GM12878 (cell line): ENCODE data around the gene RGS1. TPM values are rescaled to one million over a fixed set of nuclear protein-coding genes. Genes with fewer than 3 reads are reported as not detected.

Experiments used
- BACH1 ChIP-seq: fragments of 450-650 bp; IDR thresholded peaks from 2 replicates; pipeline ENCODE4 v1.6.1; 2017; ENCODE audit warnings: mild to moderate bottlenecking, borderline replicate concordance
- CHD2 ChIP-seq: IDR thresholded peaks from 2 replicates; pipeline ENCODE4 v1.6.1; 2011; ENCODE audit warnings: low read depth, low read length, improper control_type of control experiment, borderline replicate concordance
- EZH2 ChIP-seq: IDR thresholded peaks from 2 replicates; pipeline ENCODE4 v1.6.1; 2012; ENCODE audit warnings: low read depth, mild to moderate bottlenecking, control low read depth, inconsistent platforms, low read length, borderline replicate concordance; ENCODE audit not compliant: control insufficient read depth
- KDM1A ChIP-seq: fragments of 200-600 bp; sonication (generic); IDR thresholded peaks from 2 replicates; pipeline ENCODE4 v1.6.1; 2016; ENCODE audit warnings: borderline replicate concordance
- MEF2A ChIP-seq: IDR thresholded peaks from 2 replicates; pipeline ENCODE4 v1.6.1; 2011; ENCODE audit warnings: low read depth, mild to moderate bottlenecking, low read length, moderate library complexity; ENCODE audit not compliant: insufficient read depth
- POLR2A ChIP-seq: IDR thresholded peaks from 2 replicates; pipeline ENCODE4 v1.6.1; 2011; ENCODE audit warnings: low read depth, mild to moderate bottlenecking, low read length
- POLR2AphosphoS5 ChIP-seq: IDR thresholded peaks from 2 replicates; pipeline ENCODE4 v1.6.1; 2011; ENCODE audit warnings: mild to moderate bottlenecking, low read length, inconsistent platforms
- RFX5 ChIP-seq: IDR thresholded peaks from 2 replicates; pipeline ENCODE4 v1.6.1; 2011; ENCODE audit warnings: low read depth, low read length, improper control_type of control experiment
- SIX5 ChIP-seq: IDR thresholded peaks from 2 replicates; pipeline ENCODE4 v1.6.1; 2011; ENCODE audit warnings: mild to moderate bottlenecking, low read depth, low read length, moderate library complexity; ENCODE audit not compliant: severe bottlenecking
- SPI1 ChIP-seq: IDR thresholded peaks from 2 replicates; pipeline ENCODE4 v1.6.1; 2011; ENCODE audit warnings: low read depth, mild to moderate bottlenecking, low read length, moderate library complexity, borderline replicate concordance; ENCODE audit not compliant: insufficient read depth
- STAT1 ChIP-seq: fragments of 450-650 bp; conservative IDR thresholded peaks from 2 replicates; pipeline ENCODE4 v1.6.1; 2014; ENCODE audit warnings: antibody characterized with exemption, mild to moderate bottlenecking
- SUZ12 ChIP-seq: fragments of 200-600 bp; sonication (generic); IDR thresholded peaks from one replicate; pipeline ENCODE4 v1.6.1; 2018; ENCODE audit warnings: antibody characterized with exemption, mild to moderate bottlenecking; ENCODE audit not compliant: unreplicated experiment
- ZNF207 ChIP-seq: fragments of 450-650 bp; IDR thresholded peaks from 2 replicates; pipeline ENCODE4 v1.6.1; 2014; ENCODE audit warnings: antibody characterized with exemption, mild to moderate bottlenecking, borderline replicate concordance
- ZNF24 ChIP-seq: fragments of 450-650 bp; IDR thresholded peaks from 2 replicates; pipeline ENCODE4 v1.6.1; 2017; ENCODE audit warnings: antibody characterized with exemption, mild to moderate bottlenecking
- polyA plus RNA-seq, 11 experiments: library from polyadenylated mRNA; depleted of rRNA in 4 of 11; unstranded in 6 of 11; stranded (reverse) in 5 of 11; fragments of >200 nt; fragmentation: Nextera tagmentation in 4 of 11; fragmentation: Illumina TruSeq in 1 of 11; extraction: Ambion mirVana in 4 of 11; extraction: Trizol in 1 of 11; gene quantifications; 1 replicate in 1 of 11; 2 replicates in 10 of 11; pipeline versions ENCODE4 v1.2.1 to v1.2.3, GENCODE V29; 2011 to 2016; ENCODE audit warnings: inconsistent platforms in 2 of 11, missing spikeins in 2 of 11, low read depth in 1 of 11
- total RNA-seq, 4 experiments: library from RNA; depleted of rRNA in 3 of 4; stranded (reverse); fragments of >200 nt in 3 of 4; fragmentation: Illumina TruSeq in 1 of 4; extraction: Trizol in 1 of 4; gene quantifications; 2 replicates each; pipeline versions ENCODE4 v1.2.1 to v1.2.3, GENCODE V29; 2013 to 2021
- TF ChIP-seq, protein P1 (sequence below): fragments of 450-650 bp; IDR thresholded peaks from 2 replicates; pipeline ENCODE4 v1.6.1; 2017; ENCODE audit warnings: mild to moderate bottlenecking, moderate library complexity
- TF ChIP-seq, protein P2 (sequence below): fragments of 450-650 bp; IDR thresholded peaks from 2 replicates; pipeline ENCODE4 v1.6.1; 2016; ENCODE audit warnings: mild to moderate bottlenecking, moderate library complexity, borderline replicate concordance
- TF ChIP-seq, protein P3 (sequence below): fragments of 150-350 bp; IDR thresholded peaks from 2 replicates; pipeline ENCODE4 v1.6.1; 2014; ENCODE audit warnings: mild to moderate bottlenecking, low read depth, low read length
- TF ChIP-seq, protein P4 (sequence below): fragments of 450-650 bp; IDR thresholded peaks from 2 replicates; pipeline ENCODE4 v1.6.1; 2017; ENCODE audit warnings: antibody characterized with exemption, mild to moderate bottlenecking, moderate library complexity

RGS1 gene
- total and polyA plus RNA-seq, 10 of the 15 experiments (the other 5 are each of a cell fraction or from before 2014, with no cell fraction given): 20.7 to 882 (median 45.9) TPM

DNA sequence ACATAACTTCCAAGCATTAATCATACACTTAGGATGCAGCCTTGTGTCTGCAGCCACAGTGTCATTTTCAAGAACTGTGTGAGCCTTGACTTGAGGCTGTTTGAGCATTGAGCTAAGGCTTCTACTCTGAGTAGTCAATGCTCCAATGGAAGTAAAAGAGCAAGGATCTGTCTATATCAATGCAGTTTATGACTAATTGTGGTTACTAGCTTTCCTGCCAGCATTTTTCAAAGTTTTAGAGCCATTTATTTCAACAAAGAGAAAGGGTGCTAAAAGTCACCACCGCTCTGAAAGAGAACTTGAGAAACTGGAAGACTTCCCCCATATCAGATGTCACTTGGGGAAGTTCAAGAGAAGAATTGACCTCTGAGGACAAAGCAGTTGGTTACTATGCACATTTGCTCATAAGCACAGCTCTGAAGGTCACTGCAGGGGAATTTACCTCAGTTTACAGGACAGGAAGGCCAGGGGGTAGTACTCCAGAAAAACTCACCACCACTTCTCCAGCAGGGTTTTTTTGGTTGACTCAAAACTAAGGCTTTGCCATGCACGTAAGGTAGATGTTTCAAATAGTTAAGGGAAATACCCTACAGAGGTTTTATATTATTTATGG lies 24.5 kb upstream of the RGS1 start (continued):
- TF ChIP-seq, protein P1, sequence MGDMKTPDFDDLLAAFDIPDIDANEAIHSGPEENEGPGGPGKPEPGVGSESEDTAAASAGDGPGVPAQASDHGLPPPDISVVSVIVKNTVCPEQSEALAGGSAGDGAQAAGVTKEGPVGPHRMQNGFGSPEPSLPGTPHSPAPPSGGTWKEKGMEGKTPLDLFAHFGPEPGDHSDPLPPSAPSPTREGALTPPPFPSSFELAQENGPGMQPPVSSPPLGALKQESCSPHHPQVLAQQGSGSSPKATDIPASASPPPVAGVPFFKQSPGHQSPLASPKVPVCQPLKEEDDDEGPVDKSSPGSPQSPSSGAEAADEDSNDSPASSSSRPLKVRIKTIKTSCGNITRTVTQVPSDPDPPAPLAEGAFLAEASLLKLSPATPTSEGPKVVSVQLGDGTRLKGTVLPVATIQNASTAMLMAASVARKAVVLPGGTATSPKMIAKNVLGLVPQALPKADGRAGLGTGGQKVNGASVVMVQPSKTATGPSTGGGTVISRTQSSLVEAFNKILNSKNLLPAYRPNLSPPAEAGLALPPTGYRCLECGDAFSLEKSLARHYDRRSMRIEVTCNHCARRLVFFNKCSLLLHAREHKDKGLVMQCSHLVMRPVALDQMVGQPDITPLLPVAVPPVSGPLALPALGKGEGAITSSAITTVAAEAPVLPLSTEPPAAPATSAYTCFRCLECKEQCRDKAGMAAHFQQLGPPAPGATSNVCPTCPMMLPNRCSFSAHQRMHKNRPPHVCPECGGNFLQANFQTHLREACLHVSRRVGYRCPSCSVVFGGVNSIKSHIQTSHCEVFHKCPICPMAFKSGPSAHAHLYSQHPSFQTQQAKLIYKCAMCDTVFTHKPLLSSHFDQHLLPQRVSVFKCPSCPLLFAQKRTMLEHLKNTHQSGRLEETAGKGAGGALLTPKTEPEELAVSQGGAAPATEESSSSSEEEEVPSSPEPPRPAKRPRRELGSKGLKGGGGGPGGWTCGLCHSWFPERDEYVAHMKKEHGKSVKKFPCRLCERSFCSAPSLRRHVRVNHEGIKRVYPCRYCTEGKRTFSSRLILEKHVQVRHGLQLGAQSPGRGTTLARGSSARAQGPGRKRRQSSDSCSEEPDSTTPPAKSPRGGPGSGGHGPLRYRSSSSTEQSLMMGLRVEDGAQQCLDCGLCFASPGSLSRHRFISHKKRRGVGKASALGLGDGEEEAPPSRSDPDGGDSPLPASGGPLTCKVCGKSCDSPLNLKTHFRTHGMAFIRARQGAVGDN: peak; percentile 75
- TF ChIP-seq KDM1A (no peak), POLR2A (0 out of 2 replicates have a peak, but pooled peaks have one; percentile 13), MEF2A (no peak), SIX5 (no peak), ZNF24 (peak; percentile 5; the same call in 1 of the 2 replicates), SUZ12 (no peak), POLR2AphosphoS5 (peak; percentile 60), EZH2 (no peak), BACH1 (no peak), RFX5 (no peak), SPI1 (peak; percentile 58; the same call in 1 of the 2 replicates), ZNF207 (no peak), STAT1 (no peak), CHD2 (no peak)
- TF ChIP-seq, protein P2, sequence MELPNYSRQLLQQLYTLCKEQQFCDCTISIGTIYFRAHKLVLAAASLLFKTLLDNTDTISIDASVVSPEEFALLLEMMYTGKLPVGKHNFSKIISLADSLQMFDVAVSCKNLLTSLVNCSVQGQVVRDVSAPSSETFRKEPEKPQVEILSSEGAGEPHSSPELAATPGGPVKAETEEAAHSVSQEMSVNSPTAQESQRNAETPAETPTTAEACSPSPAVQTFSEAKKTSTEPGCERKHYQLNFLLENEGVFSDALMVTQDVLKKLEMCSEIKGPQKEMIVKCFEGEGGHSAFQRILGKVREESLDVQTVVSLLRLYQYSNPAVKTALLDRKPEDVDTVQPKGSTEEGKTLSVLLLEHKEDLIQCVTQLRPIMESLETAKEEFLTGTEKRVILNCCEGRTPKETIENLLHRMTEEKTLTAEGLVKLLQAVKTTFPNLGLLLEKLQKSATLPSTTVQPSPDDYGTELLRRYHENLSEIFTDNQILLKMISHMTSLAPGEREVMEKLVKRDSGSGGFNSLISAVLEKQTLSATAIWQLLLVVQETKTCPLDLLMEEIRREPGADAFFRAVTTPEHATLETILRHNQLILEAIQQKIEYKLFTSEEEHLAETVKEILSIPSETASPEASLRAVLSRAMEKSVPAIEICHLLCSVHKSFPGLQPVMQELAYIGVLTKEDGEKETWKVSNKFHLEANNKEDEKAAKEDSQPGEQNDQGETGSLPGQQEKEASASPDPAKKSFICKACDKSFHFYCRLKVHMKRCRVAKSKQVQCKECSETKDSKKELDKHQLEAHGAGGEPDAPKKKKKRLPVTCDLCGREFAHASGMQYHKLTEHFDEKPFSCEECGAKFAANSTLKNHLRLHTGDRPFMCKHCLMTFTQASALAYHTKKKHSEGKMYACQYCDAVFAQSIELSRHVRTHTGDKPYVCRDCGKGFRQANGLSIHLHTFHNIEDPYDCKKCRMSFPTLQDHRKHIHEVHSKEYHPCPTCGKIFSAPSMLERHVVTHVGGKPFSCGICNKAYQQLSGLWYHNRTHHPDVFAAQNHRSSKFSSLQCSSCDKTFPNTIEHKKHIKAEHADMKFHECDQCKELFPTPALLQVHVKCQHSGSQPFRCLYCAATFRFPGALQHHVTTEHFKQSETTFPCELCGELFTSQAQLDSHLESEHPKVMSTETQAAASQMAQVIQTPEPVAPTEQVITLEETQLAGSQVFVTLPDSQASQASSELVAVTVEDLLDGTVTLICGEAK: no peak
- TF ChIP-seq, protein P3, sequence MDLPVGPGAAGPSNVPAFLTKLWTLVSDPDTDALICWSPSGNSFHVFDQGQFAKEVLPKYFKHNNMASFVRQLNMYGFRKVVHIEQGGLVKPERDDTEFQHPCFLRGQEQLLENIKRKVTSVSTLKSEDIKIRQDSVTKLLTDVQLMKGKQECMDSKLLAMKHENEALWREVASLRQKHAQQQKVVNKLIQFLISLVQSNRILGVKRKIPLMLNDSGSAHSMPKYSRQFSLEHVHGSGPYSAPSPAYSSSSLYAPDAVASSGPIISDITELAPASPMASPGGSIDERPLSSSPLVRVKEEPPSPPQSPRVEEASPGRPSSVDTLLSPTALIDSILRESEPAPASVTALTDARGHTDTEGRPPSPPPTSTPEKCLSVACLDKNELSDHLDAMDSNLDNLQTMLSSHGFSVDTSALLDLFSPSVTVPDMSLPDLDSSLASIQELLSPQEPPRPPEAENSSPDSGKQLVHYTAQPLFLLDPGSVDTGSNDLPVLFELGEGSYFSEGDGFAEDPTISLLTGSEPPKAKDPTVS: no peak
- TF ChIP-seq, protein P4, sequence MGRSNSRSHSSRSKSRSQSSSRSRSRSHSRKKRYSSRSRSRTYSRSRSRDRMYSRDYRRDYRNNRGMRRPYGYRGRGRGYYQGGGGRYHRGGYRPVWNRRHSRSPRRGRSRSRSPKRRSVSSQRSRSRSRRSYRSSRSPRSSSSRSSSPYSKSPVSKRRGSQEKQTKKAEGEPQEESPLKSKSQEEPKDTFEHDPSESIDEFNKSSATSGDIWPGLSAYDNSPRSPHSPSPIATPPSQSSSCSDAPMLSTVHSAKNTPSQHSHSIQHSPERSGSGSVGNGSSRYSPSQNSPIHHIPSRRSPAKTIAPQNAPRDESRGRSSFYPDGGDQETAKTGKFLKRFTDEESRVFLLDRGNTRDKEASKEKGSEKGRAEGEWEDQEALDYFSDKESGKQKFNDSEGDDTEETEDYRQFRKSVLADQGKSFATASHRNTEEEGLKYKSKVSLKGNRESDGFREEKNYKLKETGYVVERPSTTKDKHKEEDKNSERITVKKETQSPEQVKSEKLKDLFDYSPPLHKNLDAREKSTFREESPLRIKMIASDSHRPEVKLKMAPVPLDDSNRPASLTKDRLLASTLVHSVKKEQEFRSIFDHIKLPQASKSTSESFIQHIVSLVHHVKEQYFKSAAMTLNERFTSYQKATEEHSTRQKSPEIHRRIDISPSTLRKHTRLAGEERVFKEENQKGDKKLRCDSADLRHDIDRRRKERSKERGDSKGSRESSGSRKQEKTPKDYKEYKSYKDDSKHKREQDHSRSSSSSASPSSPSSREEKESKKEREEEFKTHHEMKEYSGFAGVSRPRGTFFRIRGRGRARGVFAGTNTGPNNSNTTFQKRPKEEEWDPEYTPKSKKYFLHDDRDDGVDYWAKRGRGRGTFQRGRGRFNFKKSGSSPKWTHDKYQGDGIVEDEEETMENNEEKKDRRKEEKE: no peak
